GM12878 (cell line): ENCODE measurements around the gene GZMB. TPM values are rescaled to one million over a fixed set of nuclear protein-coding genes. Genes with fewer than 3 reads are reported as not detected.

Source experiments
- ATAC-seq: fragments of 200-7000 bp; cut with Tn5 transposase; 3 replicates; pipeline ENCODE4 v1.9.1; 2020; ENCODE audit warnings: mild to moderate bottlenecking, moderate library complexity
- BruUV-seq: library from RNA; stranded (reverse); fragments of 400-500 nt; replicated peaks from 2 replicates; lab custom pipeline; 2021; lab: Mats Ljungman, UMichigan
- CTCF ChIA-PET: fragments of 300-600 bp; sonication (Branson Sonifier 250); formaldehyde crosslinking; extraction: SDS; loops from one replicate; lab custom pipeline; 2021; ENCODE audit warnings: inconsistent platforms; lab: Yijun Ruan, JAX
- POLR2A ChIA-PET: fragments of 350-600 bp; formaldehyde crosslinking; extraction: SDS; loops from one replicate; lab custom pipeline; 2021; ENCODE audit warnings: inconsistent platforms; lab: Charles Lee
- RAD21 ChIA-PET: fragments of 300-600 bp; sonication (Branson Sonifier 250); formaldehyde crosslinking; loops from one replicate; lab custom pipeline; 2023; ENCODE audit warnings: antibody characterized with exemption; ENCODE audit not compliant: unreplicated experiment; lab: Charles Lee
- SMC1A ChIA-PET: fragments of 300-600 bp; sonication (Branson Sonifier 250); formaldehyde crosslinking; loops from one replicate; lab custom pipeline; 2023; ENCODE audit not compliant: unreplicated experiment, uncharacterized antibody; lab: Charles Lee
- DNase-seq: peaks from one replicate; pipeline ENCODE4 v3.0.0-alpha.2; 2011; ENCODE audit warnings: low read depth, low spot score
- FAIRE-seq: peaks from 3 replicates; lab custom pipeline; 2011; peaks lifted over from hg19 to GRCh38; lab: Jason Lieb, UNC
- H2AFZ ChIP-seq: 2 replicates; pipeline ENCODE4 v1.6.0; 2011; ENCODE audit warnings: low read depth, low read length, control low read depth; ENCODE audit not compliant: control insufficient read depth
- H3K27ac ChIP-seq: 2 replicates; pipeline ENCODE4 v1.5.1; 2011; ENCODE audit warnings: control low read depth; ENCODE audit not compliant: control insufficient read depth, insufficient read depth
- H3K27me3 ChIP-seq, 2 experiments: replicated peaks in 1 of 2; 2 replicates each; pipeline versions ENCODE4 v1.6.0 to v1.6.1; 2011; ENCODE audit warnings: low read length in 1 of 2; ENCODE audit not compliant: control insufficient read depth in 2 of 2, insufficient read depth in 2 of 2
- H3K36me3 ChIP-seq, 2 experiments: 2 replicates each; pipeline ENCODE4 v1.5.1; 2011; ENCODE audit warnings: low read length in 1 of 2; ENCODE audit not compliant: control insufficient read depth in 2 of 2, insufficient read depth in 2 of 2
- H3K4me1 ChIP-seq: 2 replicates; pipeline ENCODE4 v1.6.1; 2011; ENCODE audit warnings: mild to moderate bottlenecking, low read length, moderate library complexity, mixed read lengths; ENCODE audit not compliant: control insufficient read depth, insufficient read depth
- H3K4me2 ChIP-seq: 2 replicates; pipeline ENCODE4 v1.6.0; 2011; ENCODE audit warnings: control low read depth; ENCODE audit not compliant: control insufficient read depth, insufficient read depth
- H3K4me3 ChIP-seq: fragments of 200-600 bp; sonication (generic); 2 replicates; pipeline ENCODE4 v1.5.1; 2016
- H3K79me2 ChIP-seq: 2 replicates; pipeline ENCODE4 v1.6.0; 2011; ENCODE audit warnings: low read length; ENCODE audit not compliant: control insufficient read depth, insufficient read depth
- H3K9ac ChIP-seq: 2 replicates; pipeline ENCODE4 v1.8.0; 2011; ENCODE audit warnings: low read length, control low read depth, mixed read lengths; ENCODE audit not compliant: control insufficient read depth, insufficient read depth
- H3K9me3 ChIP-seq: replicated peaks from 3 replicates; pipeline ENCODE4 v1.5.1; 2011; ENCODE audit warnings: mild to moderate bottlenecking, low read length; ENCODE audit not compliant: control insufficient read depth, insufficient read depth
- H4K20me1 ChIP-seq: 2 replicates; pipeline ENCODE4 v1.6.0; 2011; ENCODE audit not compliant: control insufficient read depth, insufficient read depth
- BMI1 ChIP-seq: fragments of 450-650 bp; IDR thresholded peaks from 2 replicates; pipeline ENCODE4 v1.6.1; 2016; ENCODE audit warnings: mild to moderate bottlenecking, moderate library complexity, borderline replicate concordance
- CEBPB ChIP-seq, 2 experiments: fragments of 150-350 bp in 1 of 2; IDR thresholded peaks; 2 replicates each; pipeline ENCODE4 v1.6.1; 2012 to 2014; ENCODE audit warnings: low read depth in 2 of 2, low read length in 2 of 2, borderline replicate concordance in 1 of 2, inconsistent platforms in 1 of 2
- CHD4 ChIP-seq: fragments of 200-600 bp; sonication (generic); IDR thresholded peaks from 2 replicates; pipeline ENCODE4 v1.6.1; 2016; ENCODE audit warnings: mild to moderate bottlenecking
- FOXK2 ChIP-seq: fragments of 450-650 bp; IDR thresholded peaks from 2 replicates; pipeline ENCODE4 v1.6.1; 2017; ENCODE audit warnings: mild to moderate bottlenecking, moderate library complexity
- JUND ChIP-seq: IDR thresholded peaks from 2 replicates; pipeline ENCODE4 v1.6.1; 2012; ENCODE audit warnings: low read depth, mild to moderate bottlenecking, low read length, improper control_type of control experiment, moderate library complexity
- RAD21 ChIP-seq: IDR thresholded peaks from 2 replicates; pipeline ENCODE4 v1.6.1; 2011; ENCODE audit warnings: mild to moderate bottlenecking, low read depth, low read length, moderate library complexity; ENCODE audit not compliant: insufficient read depth
- RB1 ChIP-seq: fragments of 450-650 bp; formaldehyde crosslinking; IDR thresholded peaks from 2 replicates; pipeline ENCODE4 v1.6.1; 2017; ENCODE audit warnings: mild to moderate bottlenecking, borderline replicate concordance
- RCOR1 ChIP-seq: conservative IDR thresholded peaks from 2 replicates; pipeline ENCODE4 v1.6.1; 2012; ENCODE audit warnings: low read depth, low read length, improper control_type of control experiment
- RFX5 ChIP-seq: IDR thresholded peaks from 2 replicates; pipeline ENCODE4 v1.6.1; 2011; ENCODE audit warnings: low read depth, low read length, improper control_type of control experiment
- SMAD5 ChIP-seq: IDR thresholded peaks from 2 replicates; pipeline ENCODE4 v1.6.1; 2016; ENCODE audit warnings: antibody characterized with exemption, low read depth
- SP1 ChIP-seq: IDR thresholded peaks from one replicate; pipeline ENCODE4 v1.6.1; 2011; ENCODE audit warnings: low read depth, low read length
- ZNF217 ChIP-seq: fragments of 450-650 bp; IDR thresholded peaks from 2 replicates; pipeline ENCODE4 v1.6.1; 2017; ENCODE audit warnings: antibody characterized with exemption, mild to moderate bottlenecking
- WGBS: methylation state at CpG from one replicate; pipeline ENCODE4 v1.1.6; 2016; ENCODE audit warnings: low lambda C conversion rate; ENCODE audit not compliant: insufficient replicate concordance, insufficient coverage; ENCODE audit errors: missing lambda C conversion rate; 5-methylcytosine and 5-hydroxymethylcytosine counted together
- in situ Hi-C: fragments of 300-500 bp; cut with MboI; formaldehyde crosslinking; loops from 9 replicates; pipeline ENCODE4 v1.14.3; 2018; ENCODE audit warnings: mixed read lengths
- intact Hi-C: fragments of 100-400 bp; cut with micrococcal nuclease; formaldehyde crosslinking; loops from one replicate; pipeline ENCODE4 v1.14.2; 2022; ENCODE audit not compliant: unreplicated experiment
- polyA plus RNA-seq, 11 experiments: library from polyadenylated mRNA; depleted of rRNA in 4 of 11; unstranded in 6 of 11; stranded (reverse) in 5 of 11; fragments of >200 nt; fragmentation: Nextera tagmentation in 4 of 11; fragmentation: Illumina TruSeq in 1 of 11; extraction: Ambion mirVana in 4 of 11; extraction: Trizol in 1 of 11; gene quantifications; 1 replicate in 1 of 11; 2 replicates in 10 of 11; pipeline versions ENCODE4 v1.2.1 to v1.2.3, GENCODE V29; 2011 to 2016; ENCODE audit warnings: inconsistent platforms in 2 of 11, missing spikeins in 2 of 11, low read depth in 1 of 11
- total RNA-seq, 4 experiments: library from RNA; depleted of rRNA in 3 of 4; stranded (reverse); fragments of >200 nt in 3 of 4; fragmentation: Illumina TruSeq in 1 of 4; extraction: Trizol in 1 of 4; gene quantifications; 2 replicates each; pipeline versions ENCODE4 v1.2.1 to v1.2.3, GENCODE V29; 2013 to 2021
- TF ChIP-seq, protein P1 (sequence below): IDR thresholded peaks from 2 replicates; pipeline ENCODE4 v1.6.1; 2011; ENCODE audit warnings: borderline replicate concordance, low read depth, mild to moderate bottlenecking, moderate library complexity, mixed read lengths, low read length; ENCODE audit not compliant: insufficient read depth; ENCODE audit errors: extremely low read length
- TF ChIP-seq, protein P2 (sequence below): IDR thresholded peaks from 2 replicates; pipeline ENCODE4 v1.6.1; 2011; ENCODE audit warnings: low read depth, mild to moderate bottlenecking, low read length, moderate library complexity, borderline replicate concordance; ENCODE audit errors: extremely low read depth
- TF ChIP-seq, protein P3 (sequence below), 3 experiments: IDR thresholded peaks in 2 of 3; conservative IDR thresholded peaks in 1 of 3; 2 replicates each; pipeline ENCODE4 v1.5.1; 2011; ENCODE audit warnings: low read depth in 3 of 3, low read length in 3 of 3, mild to moderate bottlenecking in 3 of 3, control low read depth in 2 of 3, moderate library complexity in 2 of 3, inconsistent platforms in 1 of 3, mixed read lengths in 1 of 3; ENCODE audit not compliant: control insufficient read depth in 2 of 3, insufficient read depth in 1 of 3; ENCODE audit errors: extremely low read depth in 1 of 3
- TF ChIP-seq, protein P4 (sequence below): fragments of 450-650 bp; IDR thresholded peaks from 2 replicates; pipeline ENCODE4 v1.6.1; 2017; ENCODE audit warnings: borderline replicate concordance
- TF ChIP-seq, protein P5 (sequence below): fragments of 150-350 bp; IDR thresholded peaks from 2 replicates; pipeline ENCODE4 v1.6.1; 2014; ENCODE audit warnings: mild to moderate bottlenecking, low read depth, low read length

The GZMB gene
- total and polyA plus RNA-seq, 10 of the 15 experiments (the other 5 are each of a cell fraction or from before 2014, with no cell fraction given), result 0.19 to 0.87 (median 0.38) TPM; not detected in 7

DNA sequence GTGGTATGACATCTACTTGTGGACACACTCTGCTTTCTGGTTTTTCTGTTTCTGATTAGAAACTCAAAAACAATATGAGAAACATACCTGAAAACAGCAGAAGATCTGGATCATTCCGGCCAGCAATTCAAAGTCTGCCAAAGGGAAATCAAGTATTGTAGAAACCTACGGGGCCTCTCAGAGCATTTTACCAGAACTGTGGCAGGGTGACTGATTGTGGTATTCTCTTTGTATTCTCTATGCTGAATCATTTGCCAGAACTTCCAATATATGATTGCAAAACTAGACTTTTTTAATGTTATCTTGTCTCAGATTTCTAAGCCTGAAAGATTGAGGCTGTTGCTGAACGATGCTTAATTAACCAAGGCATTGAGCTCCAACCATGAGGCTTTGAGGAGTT, 5.9 kb upstream of the GZMB start:
- intact Hi-C loops (no loop called here), in situ Hi-C loops (no loop called here)
- 48% methylated on average over 3 of the region's 3 CpGs for WGBS
- no peak for TF ChIP-seq RFX5
- TF ChIP-seq SP1, result no peak
- no peak for TF ChIP-seq ZNF217
- TF ChIP-seq, protein P1, sequence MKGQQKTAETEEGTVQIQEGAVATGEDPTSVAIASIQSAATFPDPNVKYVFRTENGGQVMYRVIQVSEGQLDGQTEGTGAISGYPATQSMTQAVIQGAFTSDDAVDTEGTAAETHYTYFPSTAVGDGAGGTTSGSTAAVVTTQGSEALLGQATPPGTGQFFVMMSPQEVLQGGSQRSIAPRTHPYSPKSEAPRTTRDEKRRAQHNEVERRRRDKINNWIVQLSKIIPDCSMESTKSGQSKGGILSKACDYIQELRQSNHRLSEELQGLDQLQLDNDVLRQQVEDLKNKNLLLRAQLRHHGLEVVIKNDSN, result no peak
- TF ChIP-seq, protein P2, sequence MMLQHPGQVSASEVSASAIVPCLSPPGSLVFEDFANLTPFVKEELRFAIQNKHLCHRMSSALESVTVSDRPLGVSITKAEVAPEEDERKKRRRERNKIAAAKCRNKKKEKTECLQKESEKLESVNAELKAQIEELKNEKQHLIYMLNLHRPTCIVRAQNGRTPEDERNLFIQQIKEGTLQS, result no peak
- no peak for TF ChIP-seq RAD21
- TF ChIP-seq, protein P3, sequence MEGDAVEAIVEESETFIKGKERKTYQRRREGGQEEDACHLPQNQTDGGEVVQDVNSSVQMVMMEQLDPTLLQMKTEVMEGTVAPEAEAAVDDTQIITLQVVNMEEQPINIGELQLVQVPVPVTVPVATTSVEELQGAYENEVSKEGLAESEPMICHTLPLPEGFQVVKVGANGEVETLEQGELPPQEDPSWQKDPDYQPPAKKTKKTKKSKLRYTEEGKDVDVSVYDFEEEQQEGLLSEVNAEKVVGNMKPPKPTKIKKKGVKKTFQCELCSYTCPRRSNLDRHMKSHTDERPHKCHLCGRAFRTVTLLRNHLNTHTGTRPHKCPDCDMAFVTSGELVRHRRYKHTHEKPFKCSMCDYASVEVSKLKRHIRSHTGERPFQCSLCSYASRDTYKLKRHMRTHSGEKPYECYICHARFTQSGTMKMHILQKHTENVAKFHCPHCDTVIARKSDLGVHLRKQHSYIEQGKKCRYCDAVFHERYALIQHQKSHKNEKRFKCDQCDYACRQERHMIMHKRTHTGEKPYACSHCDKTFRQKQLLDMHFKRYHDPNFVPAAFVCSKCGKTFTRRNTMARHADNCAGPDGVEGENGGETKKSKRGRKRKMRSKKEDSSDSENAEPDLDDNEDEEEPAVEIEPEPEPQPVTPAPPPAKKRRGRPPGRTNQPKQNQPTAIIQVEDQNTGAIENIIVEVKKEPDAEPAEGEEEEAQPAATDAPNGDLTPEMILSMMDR (IDR thresholded peaks at IDR 0.05 in 2 of 3, conservative IDR thresholded peaks at IDR 0.05 in 1 of 3; ENCODE audit: control insufficient read depth in 2 of 3, extremely low read depth in 1 of 3, insufficient read depth in 1 of 3, low read depth in 3 of 3, low read length in 3 of 3), result no peak
- TF ChIP-seq RB1, result no peak
- TF ChIP-seq BMI1, result no peak
- TF ChIP-seq CHD4, result no peak
- no peak for TF ChIP-seq JUND
- TF ChIP-seq, protein P4, sequence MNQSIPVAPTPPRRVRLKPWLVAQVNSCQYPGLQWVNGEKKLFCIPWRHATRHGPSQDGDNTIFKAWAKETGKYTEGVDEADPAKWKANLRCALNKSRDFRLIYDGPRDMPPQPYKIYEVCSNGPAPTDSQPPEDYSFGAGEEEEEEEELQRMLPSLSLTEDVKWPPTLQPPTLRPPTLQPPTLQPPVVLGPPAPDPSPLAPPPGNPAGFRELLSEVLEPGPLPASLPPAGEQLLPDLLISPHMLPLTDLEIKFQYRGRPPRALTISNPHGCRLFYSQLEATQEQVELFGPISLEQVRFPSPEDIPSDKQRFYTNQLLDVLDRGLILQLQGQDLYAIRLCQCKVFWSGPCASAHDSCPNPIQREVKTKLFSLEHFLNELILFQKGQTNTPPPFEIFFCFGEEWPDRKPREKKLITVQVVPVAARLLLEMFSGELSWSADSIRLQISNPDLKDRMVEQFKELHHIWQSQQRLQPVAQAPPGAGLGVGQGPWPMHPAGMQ, result no peak
- TF ChIP-seq, protein P5, sequence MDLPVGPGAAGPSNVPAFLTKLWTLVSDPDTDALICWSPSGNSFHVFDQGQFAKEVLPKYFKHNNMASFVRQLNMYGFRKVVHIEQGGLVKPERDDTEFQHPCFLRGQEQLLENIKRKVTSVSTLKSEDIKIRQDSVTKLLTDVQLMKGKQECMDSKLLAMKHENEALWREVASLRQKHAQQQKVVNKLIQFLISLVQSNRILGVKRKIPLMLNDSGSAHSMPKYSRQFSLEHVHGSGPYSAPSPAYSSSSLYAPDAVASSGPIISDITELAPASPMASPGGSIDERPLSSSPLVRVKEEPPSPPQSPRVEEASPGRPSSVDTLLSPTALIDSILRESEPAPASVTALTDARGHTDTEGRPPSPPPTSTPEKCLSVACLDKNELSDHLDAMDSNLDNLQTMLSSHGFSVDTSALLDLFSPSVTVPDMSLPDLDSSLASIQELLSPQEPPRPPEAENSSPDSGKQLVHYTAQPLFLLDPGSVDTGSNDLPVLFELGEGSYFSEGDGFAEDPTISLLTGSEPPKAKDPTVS, result no peak
- TF ChIP-seq CEBPB (IDR thresholded peaks at IDR 0.05; ENCODE audit: borderline replicate concordance in 1 of 2, low read depth in 2 of 2, low read length in 2 of 2), result no peak
- TF ChIP-seq SMAD5, result no peak
- TF ChIP-seq RCOR1, result no peak
- TF ChIP-seq FOXK2, result no peak
- ATAC-seq (no peak), DNase-seq (no peak), FAIRE-seq (no peak)
- H3K79me2 ChIP-seq, result no peaks in the 10 kb centered on the region
- ChIA-PET RAD21 (no interaction called here), POLR2A (no interaction called here), SMC1A (no interaction called here), CTCF (no interaction called here)
- no peaks in the 10 kb centered on the region for H3K9me3 ChIP-seq
- H3K9ac ChIP-seq, result no peak overlapping the region
- no peaks in the 10 kb centered on the region for H3K27me3 ChIP-seq
- no peak overlapping the region for H3K4me3 ChIP-seq
- H4K20me1 ChIP-seq, result no peaks in the 10 kb centered on the region
- H3K4me2 ChIP-seq, result no peak overlapping the region
- peaks cover 12% of the 10 kb centered on the region for H3K4me1 ChIP-seq
- no peak overlapping the region for H3K27ac ChIP-seq
- no peak overlapping the region for H2AFZ ChIP-seq
- H3K36me3 ChIP-seq, result no peaks in the 10 kb centered on the region
- BruUV-seq, result no TSS peak
